GM19463 (cell line): ENCODE measurements around the gene TSPAN9.
A peak's percentile ranks its signal among the peaks of the same experiment; 100 is the strongest.

Experiments used
- ATAC-seq: cut with Tn5 transposase; IDR thresholded peaks from one replicate; pipeline ENCODE4 v1.9.1; 2021; ENCODE audit warnings: mild to moderate bottlenecking, moderate library complexity; ENCODE audit not compliant: unreplicated experiment

The TSPAN9 gene

DNA sequence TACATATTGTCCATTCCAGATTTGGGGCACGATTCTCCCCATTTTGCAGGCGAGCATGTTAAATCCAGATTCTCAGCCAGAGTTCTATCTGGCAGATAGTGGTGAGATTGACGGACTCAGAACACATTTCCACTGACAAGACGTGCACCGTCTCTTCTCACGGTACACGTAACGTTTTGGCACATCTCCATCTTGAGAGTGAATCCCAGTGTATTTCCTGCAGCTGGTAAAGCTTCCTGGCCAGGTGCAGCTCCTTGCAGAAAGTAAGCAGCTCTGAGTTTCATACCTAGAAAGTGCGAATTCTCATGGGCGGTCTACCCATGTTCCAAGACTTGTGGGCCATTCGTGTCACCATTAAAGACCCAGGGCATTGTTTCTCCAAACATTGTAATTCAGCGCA, 102.6 kb downstream of the TSPAN9 start:
- ATAC-seq: no peak

DNA sequence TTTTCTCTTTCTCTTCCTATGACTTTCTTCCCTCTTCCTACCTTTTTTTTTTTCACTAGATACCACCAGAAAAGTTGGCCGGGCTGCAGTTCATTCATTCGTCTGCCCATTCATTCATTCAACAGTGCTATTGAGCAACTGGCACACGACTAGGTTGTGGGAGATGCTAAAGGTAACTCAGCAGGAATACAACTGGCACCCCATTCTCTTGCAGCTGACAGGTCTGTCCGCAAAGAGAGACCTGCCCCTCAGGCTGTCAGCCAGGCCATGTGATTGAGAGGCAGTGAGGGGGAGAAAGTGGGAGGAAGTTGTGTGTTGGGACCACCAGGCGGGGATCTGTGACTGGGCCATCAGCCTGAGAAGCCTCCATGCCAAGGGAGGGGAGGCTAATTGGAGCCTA, 105.2 kb downstream of the TSPAN9 start:
- ATAC-seq: no peak

GRCh38 chr12:3184485-3184884, 107.3 kb downstream of the TSPAN9 start:
- ATAC-seq: no peak

GRCh38 chr12:3185260-3185870, 108.2 kb downstream of the TSPAN9 start:
- ATAC-seq: no peak

- peak; percentile 66 for ATAC-seq
These were observed 109.5 kb downstream of the TSPAN9 start for GRCh38 chr12:3186546-3187215.

GRCh38 chr12:3187846-3188770, 110.9 kb downstream of the TSPAN9 start:
- ATAC-seq: no peak

DNA sequence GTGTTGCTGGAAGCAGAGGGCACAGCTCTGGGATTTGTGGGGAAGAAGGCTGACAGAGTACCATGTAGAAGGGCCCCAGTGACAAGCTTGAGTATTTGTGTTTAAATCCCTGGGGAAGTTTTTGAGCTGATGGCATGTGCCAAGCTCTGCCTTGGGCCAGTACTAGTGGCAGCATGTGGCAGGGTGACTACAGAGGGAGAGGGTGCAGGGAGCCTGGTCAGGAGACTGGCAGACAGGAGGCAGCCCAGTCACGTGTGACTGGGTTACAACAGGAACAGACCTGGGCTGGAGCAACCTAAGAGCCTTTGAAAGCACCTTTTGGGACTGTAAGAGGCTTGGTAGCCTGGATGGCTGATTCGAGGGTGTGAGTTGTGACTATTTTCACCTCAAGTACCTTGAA, 112.1 kb downstream of the TSPAN9 start:
- no peak for ATAC-seq

- no peak for ATAC-seq
These were observed 112.9 kb downstream of the TSPAN9 start for GRCh38 chr12:3190101-3190500.

DNA sequence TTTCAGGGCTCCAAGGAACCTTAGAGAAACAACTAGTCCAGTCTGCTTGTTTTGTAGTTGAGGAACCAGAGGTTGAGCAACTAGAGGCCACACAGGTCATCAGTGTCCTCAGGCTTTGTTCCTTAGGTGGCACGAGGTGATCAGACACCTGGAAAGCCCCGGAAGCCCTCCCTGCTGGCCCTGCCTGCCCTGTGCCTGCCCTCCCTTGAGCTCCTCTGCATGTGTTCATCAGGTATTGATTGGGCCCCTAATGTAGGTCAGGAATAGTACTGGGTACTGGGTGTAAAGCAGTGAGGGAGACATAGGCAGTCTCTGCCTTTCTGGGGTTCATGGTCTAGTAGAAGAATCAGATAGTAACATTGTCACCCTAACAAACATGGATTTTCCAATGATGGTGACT, 114.3 kb downstream of the TSPAN9 start:
- no peak for ATAC-seq

- no peak for ATAC-seq
These were observed 115.0 kb downstream of the TSPAN9 start for GRCh38 chr12:3192221-3192620.

DNA sequence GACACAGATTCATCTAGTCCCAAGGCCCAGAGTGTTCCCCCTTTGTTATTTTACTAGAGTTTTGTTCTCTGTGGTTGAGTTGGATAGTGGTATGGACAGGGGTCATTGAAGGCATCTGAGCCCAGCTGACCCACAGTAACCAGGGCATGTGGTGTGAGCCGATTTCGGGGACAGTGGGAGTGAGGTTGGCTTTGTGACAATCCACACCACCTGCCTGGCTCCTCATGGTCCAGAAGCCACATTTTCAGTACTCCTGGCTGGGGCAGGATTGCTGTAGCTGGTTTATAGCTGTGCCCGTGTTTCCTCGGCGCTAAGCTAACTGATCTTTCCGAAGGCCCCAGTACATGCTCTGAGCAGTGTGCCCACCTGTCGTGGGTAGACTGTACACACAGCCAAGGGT, 116.0 kb downstream of the TSPAN9 start:
- ATAC-seq: no peak

DNA sequence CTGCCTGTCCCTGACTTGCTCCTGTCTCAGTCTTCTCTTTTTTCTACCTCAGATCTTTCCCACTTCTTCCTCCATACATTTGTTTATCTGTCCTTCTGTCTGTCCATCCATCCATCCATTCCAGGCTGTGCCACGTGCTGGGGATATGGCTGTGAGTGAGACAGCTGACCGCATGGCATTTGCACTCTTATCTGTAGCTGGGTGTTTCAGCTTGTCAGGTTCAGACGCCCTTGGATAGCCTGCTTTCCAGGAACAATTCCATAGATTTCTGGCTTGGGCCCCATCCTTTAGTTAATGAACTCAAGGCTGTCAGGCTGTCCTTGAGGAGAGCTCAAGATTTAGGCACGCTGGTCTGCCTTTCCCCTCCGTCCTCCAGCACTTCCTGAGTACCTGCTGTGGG, 116.6 kb downstream of the TSPAN9 start:
- no peak for ATAC-seq

- ATAC-seq: no peak
These were observed 118.2 kb downstream of the TSPAN9 start for GRCh38 chr12:3195337-3195736.

DNA sequence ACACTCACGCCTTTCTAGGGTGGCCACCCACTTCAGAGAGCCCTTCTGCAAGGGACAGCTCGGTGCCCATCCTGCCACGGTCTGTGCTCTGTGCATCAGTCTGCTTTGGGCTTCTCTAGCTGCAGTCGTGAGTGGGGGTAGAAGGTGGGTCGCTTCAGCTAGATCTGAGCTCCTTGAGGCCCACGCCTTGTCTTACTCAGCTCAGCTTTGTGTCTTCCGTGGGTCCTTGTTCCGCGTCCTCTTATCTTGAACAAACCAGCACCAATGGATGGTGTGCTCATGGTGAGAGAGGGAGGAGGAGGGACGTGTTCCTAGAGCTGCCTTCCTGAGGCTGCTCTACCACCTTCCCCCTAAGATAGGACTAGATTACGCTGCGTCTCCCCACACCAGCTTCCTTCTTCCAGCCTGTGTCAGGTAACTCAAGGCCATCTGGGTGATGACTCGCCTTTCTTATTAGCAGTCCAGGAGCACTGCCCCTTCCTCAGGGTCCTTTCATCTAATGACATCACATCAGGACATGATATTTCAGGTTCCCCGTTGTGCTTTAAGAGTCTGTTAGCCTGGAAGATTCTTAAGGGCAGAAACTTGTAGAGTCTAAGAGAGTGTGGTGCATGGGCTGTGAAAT, 118.8 kb downstream of the TSPAN9 start:
- ATAC-seq: no peak

DNA sequence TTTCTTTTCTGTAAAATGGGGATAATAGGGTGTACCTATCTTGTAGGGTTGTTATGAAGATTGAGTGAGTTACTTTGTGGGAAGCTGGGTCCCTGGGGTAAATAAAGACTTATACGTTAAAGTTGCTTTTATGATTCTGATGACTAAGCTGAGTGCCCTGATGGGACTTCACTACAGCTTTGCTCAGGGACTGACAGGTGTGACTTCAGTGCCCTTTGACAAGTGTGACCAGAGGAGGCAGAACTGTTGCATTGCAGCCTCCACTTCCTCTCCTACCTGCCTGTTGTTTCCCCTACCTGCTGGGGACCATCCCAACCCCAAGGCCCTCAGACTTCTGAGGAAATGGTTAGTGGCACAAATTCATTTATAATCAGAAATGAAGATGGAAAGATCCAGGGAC, 119.3 kb downstream of the TSPAN9 start:
- ATAC-seq: no peak

- ATAC-seq: no peak
These were observed 120.1 kb downstream of the TSPAN9 start for GRCh38 chr12:3197131-3197818.

DNA sequence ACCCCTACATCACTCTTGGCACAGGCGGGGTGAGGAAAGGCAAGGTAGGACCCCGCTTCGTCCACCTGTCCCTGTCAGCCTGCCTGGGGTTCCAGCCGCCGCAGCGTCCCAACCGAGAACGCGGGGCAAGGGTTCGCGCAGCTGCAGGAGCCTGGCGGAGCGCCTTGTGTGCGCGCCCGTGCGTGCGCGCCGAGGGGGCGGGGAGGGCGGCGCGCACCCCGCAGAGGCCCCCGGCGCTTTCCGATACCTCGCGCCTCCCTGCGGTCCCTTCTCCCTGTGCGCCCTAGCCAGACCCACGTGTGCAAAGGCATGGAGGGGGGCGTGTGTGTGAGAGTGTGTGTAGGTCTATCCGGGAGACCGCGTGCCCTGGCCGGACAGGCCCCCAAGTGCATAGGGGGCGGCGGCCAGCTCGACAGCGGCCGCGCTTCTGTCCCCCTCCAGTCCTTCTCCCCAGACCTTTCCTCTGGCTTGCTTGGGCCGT, 122.4 kb downstream of the TSPAN9 start:
- no peak for ATAC-seq

GRCh38 chr12:3200032-3200617, 122.9 kb downstream of the TSPAN9 start:
- no peak for ATAC-seq

DNA sequence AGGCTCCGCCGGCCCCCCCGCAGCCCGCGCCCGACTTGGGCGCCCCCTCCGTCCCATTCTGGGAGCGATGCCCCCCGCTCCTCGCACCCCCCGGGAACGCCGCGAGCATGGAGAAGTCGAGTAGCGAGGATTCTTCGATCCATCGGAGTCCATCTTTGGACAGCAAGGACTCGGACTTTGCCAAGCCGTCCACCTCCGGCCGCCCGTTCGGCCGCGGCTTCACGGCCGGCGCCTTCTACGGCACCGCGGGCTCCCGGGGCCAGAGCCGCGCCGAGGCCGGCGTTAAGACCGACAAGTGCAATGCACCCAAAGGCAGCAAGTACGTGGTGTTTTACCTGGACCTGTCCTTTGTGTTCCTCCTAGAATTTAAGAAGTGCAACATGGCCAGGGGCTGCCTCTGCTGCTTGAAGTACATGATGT, 123.6 kb downstream of the TSPAN9 start:
- no peak for ATAC-seq

- no peak for ATAC-seq
These were observed 124.3 kb downstream of the TSPAN9 start for GRCh38 chr12:3201339-3202051.
